ENCODE data around the gene RGMA.

Gene RGMA

DNA sequence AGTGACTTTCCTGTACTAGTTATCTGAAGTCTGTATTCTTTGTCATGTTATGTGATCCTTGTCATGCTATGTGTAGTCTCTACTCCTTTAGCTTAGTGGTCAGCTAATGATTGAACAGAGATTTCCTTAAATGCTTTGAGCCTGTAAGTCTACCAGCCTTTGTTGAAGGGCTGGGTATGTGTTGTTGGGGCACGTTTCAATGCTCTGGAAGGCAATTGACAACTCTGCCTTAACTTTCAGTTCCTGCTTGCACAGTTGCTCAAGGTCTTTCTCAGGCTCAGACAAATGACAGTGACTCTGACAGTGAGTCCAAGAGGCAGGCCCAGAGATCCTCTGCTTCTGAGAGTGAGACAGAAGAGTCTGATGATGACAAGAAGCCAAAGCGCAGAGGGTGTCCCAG is 99.5 kb downstream of the RGMA start:
- TF ChIP-seq, protein P1, sequence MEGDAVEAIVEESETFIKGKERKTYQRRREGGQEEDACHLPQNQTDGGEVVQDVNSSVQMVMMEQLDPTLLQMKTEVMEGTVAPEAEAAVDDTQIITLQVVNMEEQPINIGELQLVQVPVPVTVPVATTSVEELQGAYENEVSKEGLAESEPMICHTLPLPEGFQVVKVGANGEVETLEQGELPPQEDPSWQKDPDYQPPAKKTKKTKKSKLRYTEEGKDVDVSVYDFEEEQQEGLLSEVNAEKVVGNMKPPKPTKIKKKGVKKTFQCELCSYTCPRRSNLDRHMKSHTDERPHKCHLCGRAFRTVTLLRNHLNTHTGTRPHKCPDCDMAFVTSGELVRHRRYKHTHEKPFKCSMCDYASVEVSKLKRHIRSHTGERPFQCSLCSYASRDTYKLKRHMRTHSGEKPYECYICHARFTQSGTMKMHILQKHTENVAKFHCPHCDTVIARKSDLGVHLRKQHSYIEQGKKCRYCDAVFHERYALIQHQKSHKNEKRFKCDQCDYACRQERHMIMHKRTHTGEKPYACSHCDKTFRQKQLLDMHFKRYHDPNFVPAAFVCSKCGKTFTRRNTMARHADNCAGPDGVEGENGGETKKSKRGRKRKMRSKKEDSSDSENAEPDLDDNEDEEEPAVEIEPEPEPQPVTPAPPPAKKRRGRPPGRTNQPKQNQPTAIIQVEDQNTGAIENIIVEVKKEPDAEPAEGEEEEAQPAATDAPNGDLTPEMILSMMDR (IDR thresholded peaks at IDR 0.05; ENCODE audit: low read depth, low read length, missing control alignments): no peak
- H3K4me3 ChIP-seq (ENCODE audit: low read depth, low read length): no peak overlapping the region
- DNase-seq (ENCODE audit: low read depth): no peak

Measured in GM12864 (cell line).